ENCODE results near the gene PTGDS.

DNA sequence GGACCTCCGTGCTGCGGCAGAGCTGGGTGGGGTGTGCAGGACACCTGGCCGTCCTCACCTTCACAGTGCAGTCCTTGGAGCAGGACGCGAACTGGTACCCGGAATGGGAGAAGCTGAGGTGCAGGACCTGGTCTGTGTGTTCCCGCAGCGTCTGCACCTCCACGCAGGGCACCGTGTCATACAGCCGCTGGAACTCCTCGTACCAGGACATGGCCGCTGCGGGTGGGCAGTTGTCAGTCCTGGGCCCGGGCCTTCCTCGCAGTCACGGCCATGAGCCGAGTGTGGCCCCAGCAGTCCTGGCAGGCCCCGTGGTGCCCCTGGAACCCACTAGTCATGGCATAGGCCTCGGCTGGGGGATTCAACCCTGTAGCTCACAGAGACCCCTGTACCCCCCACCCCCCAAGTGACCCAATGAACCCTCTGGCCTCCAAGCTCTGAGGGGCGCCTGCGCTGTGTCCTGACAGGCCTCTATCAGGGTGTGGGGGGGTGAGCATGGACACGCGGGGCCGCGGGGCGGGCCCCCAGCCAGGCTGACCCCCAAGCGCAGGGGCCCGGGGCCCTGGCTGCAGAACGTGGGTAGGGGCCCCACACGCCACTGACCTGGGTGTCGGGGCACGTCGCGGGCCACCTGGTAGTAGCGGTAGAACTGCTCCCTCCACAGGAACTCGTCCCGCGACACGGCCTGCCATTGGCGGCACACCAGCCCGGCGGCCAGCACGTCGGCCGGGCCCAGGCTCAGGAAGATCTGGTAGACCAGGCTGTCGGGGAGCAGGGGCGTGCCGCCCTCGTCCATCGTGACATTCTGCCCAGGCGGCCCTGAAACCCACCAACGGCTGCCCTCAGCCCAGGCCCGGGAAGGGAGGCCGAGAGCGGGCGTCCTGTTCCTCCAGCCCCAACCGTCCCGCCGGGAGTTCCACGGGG, 33.8 kb upstream of the PTGDS start:
- TF ChIP-seq, protein P1, sequence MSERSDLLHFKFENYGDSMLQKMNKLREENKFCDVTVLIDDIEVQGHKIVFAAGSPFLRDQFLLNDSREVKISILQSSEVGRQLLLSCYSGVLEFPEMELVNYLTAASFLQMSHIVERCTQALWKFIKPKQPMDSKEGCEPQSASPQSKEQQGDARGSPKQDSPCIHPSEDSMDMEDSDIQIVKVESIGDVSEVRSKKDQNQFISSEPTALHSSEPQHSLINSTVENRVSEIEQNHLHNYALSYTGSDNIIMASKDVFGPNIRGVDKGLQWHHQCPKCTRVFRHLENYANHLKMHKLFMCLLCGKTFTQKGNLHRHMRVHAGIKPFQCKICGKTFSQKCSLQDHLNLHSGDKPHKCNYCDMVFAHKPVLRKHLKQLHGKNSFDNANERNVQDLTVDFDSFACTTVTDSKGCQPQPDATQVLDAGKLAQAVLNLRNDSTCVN (CRISPR knock-in tag; IDR thresholded peaks at IDR 0.05), result no peak
- TF ChIP-seq BRF1 (IDR thresholded peaks at IDR 0.05; ENCODE audit: borderline replicate concordance, extremely low read depth, insufficient read length) (no peak), POLR2B (IDR thresholded peaks at IDR 0.05; ENCODE audit: low read depth, partially characterized antibody) (no peak)
